Cerebellar nuclear complex (tissue), 1 donor: Measurements from ENCODE around the gene ATXN1.

ENCODE experiments used
- DNase-seq, 2 experiments: peaks; one replicate each; lab custom pipeline; 2025; lab: John Stamatoyannopoulos, UW

ATXN1 gene

GRCh38 chr6:16438718-16439591 lies 322.3 kb downstream of the ATXN1 start:
- DNase-seq = no peak

- no peak for DNase-seq
Observed at GRCh38 chr6:16437984-16438383, 323.3 kb downstream of the ATXN1 start.

- DNase-seq = no peak
Observed at GRCh38 chr6:16437095-16437494, 324.2 kb downstream of the ATXN1 start.

GRCh38 chr6:16436550-16436949 lies 324.7 kb downstream of the ATXN1 start:
- no peak for DNase-seq

- DNase-seq = no peak
Observed at GRCh38 chr6:16434885-16435284, 326.4 kb downstream of the ATXN1 start.

- no peak for DNase-seq
Observed at GRCh38 chr6:16433338-16433890, 327.8 kb downstream of the ATXN1 start.

GRCh38 chr6:16432075-16433032 lies 328.9 kb downstream of the ATXN1 start:
- DNase-seq = no peak

- no peak for DNase-seq
Observed at GRCh38 chr6:16431106-16431505, 330.2 kb downstream of the ATXN1 start.

- no peak for DNase-seq
Observed at GRCh38 chr6:16430391-16431089, 330.7 kb downstream of the ATXN1 start.

GRCh38 chr6:16429669-16430068 lies 331.6 kb downstream of the ATXN1 start:
- no peak for DNase-seq

GRCh38 chr6:16427124-16427523 lies 334.1 kb downstream of the ATXN1 start:
- DNase-seq = no peak

- DNase-seq = no peak
Observed at GRCh38 chr6:16425881-16426615, 335.2 kb downstream of the ATXN1 start.

GRCh38 chr6:16421462-16421960 lies 339.7 kb downstream of the ATXN1 start:
- DNase-seq = no peak

GRCh38 chr6:16420715-16421461 lies 340.4 kb downstream of the ATXN1 start:
- DNase-seq = no peak

- no peak for DNase-seq
Observed at GRCh38 chr6:16420337-16420714, 340.9 kb downstream of the ATXN1 start.

- no peak for DNase-seq
Observed at GRCh38 chr6:16419636-16420336, 341.5 kb downstream of the ATXN1 start.

- no peak for DNase-seq
Observed at GRCh38 chr6:16418151-16418550, 343.1 kb downstream of the ATXN1 start.

- no peak for DNase-seq
Observed at GRCh38 chr6:16415677-16416076, 345.6 kb downstream of the ATXN1 start.

- DNase-seq = no peak
Observed at GRCh38 chr6:16414205-16414604, 347.1 kb downstream of the ATXN1 start.

GRCh38 chr6:16413399-16413798 lies 347.9 kb downstream of the ATXN1 start:
- DNase-seq = no peak
